A673 (cell line): ENCODE data around the gene OPN1SW.

Experiments
- CTCF ChIP-seq: fragments of 300-800, 200-600 bp; sonication (generic); conservative IDR thresholded peaks from 2 replicates; pipeline ENCODE4 v1.5.1; 2017; ENCODE audit warnings: low read depth, mild to moderate bottlenecking, antibody characterized with exemption, low read length, moderate library complexity, mixed read lengths
- EZH2 ChIP-seq: fragments of 200-600 bp; sonication (generic); IDR thresholded peaks from 2 replicates; pipeline ENCODE4 v1.6.1; 2017; ENCODE audit warnings: borderline replicate concordance, low read depth, mild to moderate bottlenecking, mixed read lengths, antibody characterized with exemption, low read length; ENCODE audit not compliant: poor library complexity, severe bottlenecking

GRCh38 chr7:128742206-128742605 lies 33.4 kb downstream of the OPN1SW start:
- TF ChIP-seq CTCF (no peak), EZH2 (no peak)
